CD4-positive, alpha-beta T cell treated with Interleukin-6 at 100 ng/mL for 8 hours (primary cell): ENCODE results near the gene AKR7A3.
A peak's percentile ranks its signal among the peaks of the same experiment; 100 is the strongest.

ENCODE experiments used
- DNase-seq: peaks from one replicate; pipeline ENCODE4 v3.0.0-alpha.2; 2020; ENCODE audit warnings: mixed read lengths, low spot score

AKR7A3 gene

GRCh38 chr1:19288324-19289241 lies at the start of gene AKR7A3:
Gene AKR7A3 (minus strand): TSS chr1:19288770. CDS start chr1:19288709, 61 bp downstream.
- DNase-seq = peak; percentile 48

- DNase-seq = no peak
Measured at GRCh38 chr1:19338323-19338762, 49.8 kb upstream of the AKR7A3 start.

DNA sequence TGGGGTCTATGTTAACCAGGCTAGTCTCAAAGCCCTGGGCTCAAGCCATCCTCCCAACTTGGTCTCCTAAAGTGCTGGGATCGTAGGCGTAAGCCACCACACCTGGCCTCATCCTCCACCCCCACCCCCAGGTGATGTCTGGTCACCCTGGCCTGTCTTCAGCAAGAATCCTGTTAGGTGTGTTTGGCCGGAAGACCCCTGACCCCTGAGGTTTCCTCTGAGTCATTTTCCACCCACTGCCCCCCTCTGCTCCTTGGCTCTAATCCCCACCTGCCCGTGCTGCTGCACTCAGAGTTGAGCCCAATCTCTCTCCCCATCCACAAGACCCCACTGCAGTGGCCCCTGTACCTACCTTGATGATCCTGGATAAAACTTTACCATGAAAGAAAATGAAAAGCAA lies 48.7 kb upstream of the AKR7A3 start:
- DNase-seq = no peak

DNA sequence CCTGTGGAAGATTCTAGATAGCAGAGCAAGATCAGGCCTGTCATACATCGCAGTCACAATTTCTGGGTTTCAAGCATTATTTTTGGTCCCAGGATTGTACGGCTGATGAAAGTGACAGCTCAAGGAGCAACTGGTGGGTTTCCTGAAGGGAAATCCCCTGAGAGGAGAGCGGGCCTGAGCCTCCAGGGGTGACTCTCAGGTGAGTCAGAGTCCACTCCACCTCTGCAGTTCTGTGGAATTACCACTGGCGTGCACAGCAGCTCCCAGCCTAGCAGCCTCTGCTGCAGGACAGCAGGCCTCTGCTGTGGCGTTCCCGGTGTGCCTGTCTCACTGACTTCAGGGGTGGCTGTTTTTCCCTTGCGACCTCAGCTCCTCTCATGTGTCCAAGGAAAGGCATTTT lies 48.0 kb upstream of the AKR7A3 start:
- DNase-seq = no peak

DNA sequence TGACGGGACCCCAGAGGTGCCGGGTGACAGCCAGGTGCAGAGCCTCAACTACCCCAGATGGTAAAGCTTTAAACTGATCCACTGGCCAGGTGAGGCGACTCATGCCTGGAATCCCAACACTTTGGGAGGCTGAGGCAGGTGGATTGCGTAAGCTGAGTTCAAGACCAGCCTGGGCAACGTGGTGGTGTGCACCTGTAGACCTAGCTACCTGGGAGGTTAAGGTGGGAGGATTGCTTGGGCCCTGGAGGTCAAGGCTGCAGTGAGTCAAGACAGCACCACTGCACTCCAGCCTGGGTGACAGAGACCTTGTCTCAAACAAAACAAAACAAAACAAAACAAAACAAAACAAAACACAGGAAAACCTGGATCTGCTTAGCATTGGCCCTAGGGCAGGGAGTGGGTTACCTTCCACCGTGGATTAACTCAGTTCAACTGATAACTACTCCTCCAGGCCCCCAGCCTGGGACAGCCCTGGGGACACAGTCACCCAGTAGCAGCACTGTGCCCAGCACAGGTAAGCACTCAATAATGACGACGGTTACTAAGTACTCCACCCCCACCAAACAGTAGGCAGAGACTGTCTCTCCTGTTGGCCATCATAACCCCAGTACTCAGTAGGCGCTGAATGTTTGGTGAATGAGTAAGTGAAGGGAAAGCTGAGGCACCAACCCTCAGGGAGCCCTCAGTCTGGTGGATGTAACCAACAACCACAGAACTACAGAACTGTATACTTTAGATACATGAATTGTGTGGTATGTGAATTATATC lies 45.2 kb upstream of the AKR7A3 start:
- no peak for DNase-seq

- no peak for DNase-seq
Measured at GRCh38 chr1:19332832-19333231, 44.3 kb upstream of the AKR7A3 start.

DNA sequence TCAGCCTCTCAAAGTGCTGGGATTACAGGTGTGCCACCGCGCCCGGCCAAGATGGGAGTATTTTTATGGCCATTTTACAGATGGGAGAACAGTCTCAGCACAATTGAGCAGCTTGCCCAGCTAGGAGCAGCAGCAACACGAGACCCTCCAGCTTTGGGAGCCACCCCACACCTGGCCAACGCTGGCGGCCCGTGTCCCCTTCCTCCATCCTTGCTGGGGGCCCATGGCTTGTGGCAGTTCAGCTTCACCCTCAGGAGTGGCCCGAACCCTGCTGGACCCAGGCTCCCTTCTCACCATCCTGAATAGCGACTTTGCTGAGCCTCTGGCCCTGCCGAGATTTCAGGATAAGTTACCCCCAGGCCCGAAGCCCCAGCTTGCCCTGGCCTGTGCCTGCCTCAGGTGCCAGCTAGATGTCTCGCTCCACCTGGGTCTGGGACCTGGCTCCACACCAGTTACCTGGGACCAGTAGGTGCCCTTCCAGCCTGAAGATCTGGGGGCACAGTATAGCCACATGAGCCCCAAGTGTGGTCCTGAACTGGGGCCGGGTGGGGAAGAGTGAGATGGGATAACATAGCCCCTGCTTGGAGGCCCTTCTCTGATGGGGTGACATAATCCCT lies 42.8 kb upstream of the AKR7A3 start:
- no peak for DNase-seq

- DNase-seq = no peak
Measured at GRCh38 chr1:19330449-19331135, 42.0 kb upstream of the AKR7A3 start.

- no peak for DNase-seq
Measured at GRCh38 chr1:19329611-19330010, 41.0 kb upstream of the AKR7A3 start.

DNA sequence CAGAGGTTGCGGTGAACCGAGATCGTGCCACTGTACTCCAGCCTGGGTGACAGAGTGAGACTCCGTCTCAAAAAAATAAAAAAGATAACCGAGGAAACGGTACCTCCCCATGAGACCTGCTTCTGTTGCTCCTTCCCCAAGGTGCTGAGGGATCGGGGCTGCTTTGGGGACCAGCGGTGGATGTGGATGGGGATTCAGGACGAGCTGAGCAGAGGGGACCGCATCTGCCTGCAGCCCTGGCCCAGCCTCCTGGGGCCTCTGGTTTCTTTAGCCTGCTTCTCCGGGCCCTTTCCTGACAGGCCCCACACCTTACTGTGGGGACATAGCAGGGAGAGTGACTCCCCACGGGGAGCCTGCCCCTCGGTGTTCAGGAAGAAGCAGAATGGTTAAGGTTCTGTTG lies 40.6 kb upstream of the AKR7A3 start:
- DNase-seq = no peak

GRCh38 chr1:19328486-19328885 lies 39.9 kb upstream of the AKR7A3 start:
- DNase-seq = no peak

- no peak for DNase-seq
Measured at GRCh38 chr1:19327736-19328135, 39.2 kb upstream of the AKR7A3 start.

- no peak for DNase-seq
Measured at GRCh38 chr1:19327301-19327700, 38.7 kb upstream of the AKR7A3 start.

DNA sequence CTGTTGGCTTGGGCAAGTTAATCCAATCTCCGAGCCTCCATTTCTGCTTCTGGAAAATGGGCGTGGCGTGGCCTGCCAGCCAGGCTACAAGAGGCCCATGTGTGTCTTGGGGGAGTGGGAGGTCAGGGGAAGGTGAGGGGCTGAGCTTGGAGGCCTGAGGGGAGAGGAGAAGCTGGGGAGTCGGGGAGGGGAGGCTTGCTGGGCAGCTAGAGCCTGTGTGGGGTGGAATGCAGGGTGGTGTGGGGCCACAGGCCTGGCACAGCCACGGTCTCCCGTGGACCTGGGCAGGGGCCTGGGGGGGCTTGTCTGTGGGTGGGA lies 38.1 kb upstream of the AKR7A3 start:
- no peak for DNase-seq

- DNase-seq = no peak
Measured at GRCh38 chr1:19325958-19326747, 37.6 kb upstream of the AKR7A3 start.

GRCh38 chr1:19325368-19325957 lies 36.9 kb upstream of the AKR7A3 start:
- DNase-seq = no peak

GRCh38 chr1:19324665-19324990 lies 36.1 kb upstream of the AKR7A3 start:
- DNase-seq = no peak

DNA sequence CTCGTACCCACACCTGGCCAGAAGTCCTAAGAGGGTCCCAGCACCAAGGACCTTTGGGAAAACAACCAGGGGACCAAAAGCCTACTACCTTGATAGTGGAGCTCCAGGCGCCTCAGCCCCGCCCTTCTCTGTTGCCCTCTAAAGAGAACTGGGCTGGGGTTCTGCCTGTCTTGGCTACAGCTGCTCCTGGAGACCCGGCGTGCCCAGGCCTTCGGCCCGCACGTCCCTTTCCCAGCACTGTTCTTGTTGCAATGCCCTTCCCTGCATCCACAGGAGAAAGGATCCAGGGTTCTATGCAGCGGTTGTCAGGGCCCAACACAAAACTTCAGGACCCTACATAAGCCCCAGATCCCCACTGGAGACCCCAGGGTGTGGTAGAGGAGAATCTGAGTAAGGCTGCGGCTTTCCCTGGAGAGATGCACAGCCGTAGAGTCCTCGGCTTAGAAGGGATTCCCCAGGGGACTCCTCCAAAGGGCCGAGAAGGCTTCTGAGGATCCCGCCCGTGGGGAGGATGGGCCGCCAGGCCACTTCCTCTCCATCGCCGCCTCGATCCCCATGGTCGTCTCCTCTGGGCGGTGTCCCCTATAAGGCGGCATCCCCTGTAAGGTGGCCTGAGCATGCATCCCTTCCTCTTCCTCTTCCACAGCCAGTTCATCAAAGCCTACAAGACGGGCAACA lies 35.6 kb upstream of the AKR7A3 start:
- no peak for DNase-seq

GRCh38 chr1:19322481-19322880 lies 33.9 kb upstream of the AKR7A3 start:
- no peak for DNase-seq

- no peak for DNase-seq
Measured at GRCh38 chr1:19321071-19321470, 32.5 kb upstream of the AKR7A3 start.

- DNase-seq = no peak
Measured at GRCh38 chr1:19319196-19319595, 30.6 kb upstream of the AKR7A3 start.
